ENCODE results near the gene CDADC1.

The CDADC1 gene

GRCh38 chr13:49247643-49248621 is at the start of gene CDADC1:
Gene CDADC1, plus strand, starts transcription at chr13:49247925. Its CDS starts 113 bp downstream, at chr13:49248038.
- peak; percentile 86 for DNase-seq (ENCODE audit: low read depth)

GRCh38 chr13:49206641-49207040 is 41.1 kb upstream of the CDADC1 start:
- no peak for DNase-seq (ENCODE audit: low read depth)

GRCh38 chr13:49208619-49209018 is 39.1 kb upstream of the CDADC1 start:
- no peak for DNase-seq (ENCODE audit: low read depth)

GRCh38 chr13:49210114-49210513 is 37.6 kb upstream of the CDADC1 start:
- DNase-seq (ENCODE audit: low read depth) = no peak

GRCh38 chr13:49210669-49211068 is 37.1 kb upstream of the CDADC1 start:
- no peak for DNase-seq (ENCODE audit: low read depth)

GRCh38 chr13:49213539-49213938 is 34.2 kb upstream of the CDADC1 start:
- DNase-seq (ENCODE audit: low read depth) = no peak

GRCh38 chr13:49213997-49214916 is 33.5 kb upstream of the CDADC1 start:
- no peak for DNase-seq (ENCODE audit: low read depth)

- no peak for DNase-seq (ENCODE audit: low read depth)
These were observed 32.8 kb upstream of the CDADC1 start for GRCh38 chr13:49214917-49215376.

GRCh38 chr13:49216334-49216733 is 31.4 kb upstream of the CDADC1 start:
- no peak for DNase-seq (ENCODE audit: low read depth)

GRCh38 chr13:49217962-49218492 is 29.7 kb upstream of the CDADC1 start:
- DNase-seq (ENCODE audit: low read depth) = no peak

- DNase-seq (ENCODE audit: low read depth) = no peak
These were observed 29.2 kb upstream of the CDADC1 start for GRCh38 chr13:49218493-49219051.

- DNase-seq (ENCODE audit: low read depth) = no peak
These were observed 28.1 kb upstream of the CDADC1 start for GRCh38 chr13:49219647-49220035.

GRCh38 chr13:49220036-49220855 is 27.5 kb upstream of the CDADC1 start, which contains the start of gene MLNR:
Gene MLNR, plus strand, starts transcription at chr13:49220338. Its CDS starts 0 bp downstream, at chr13:49220338.
- no peak for DNase-seq (ENCODE audit: low read depth)

- no peak for DNase-seq (ENCODE audit: low read depth)
These were observed 26.7 kb upstream of the CDADC1 start for GRCh38 chr13:49220856-49221589.

- DNase-seq (ENCODE audit: low read depth) = no peak
These were observed 26.1 kb upstream of the CDADC1 start for GRCh38 chr13:49221590-49221965.

GRCh38 chr13:49225223-49226042 is 22.3 kb upstream of the CDADC1 start:
- DNase-seq (ENCODE audit: low read depth) = no peak

- no peak for DNase-seq (ENCODE audit: low read depth)
These were observed 21.1 kb upstream of the CDADC1 start for GRCh38 chr13:49226613-49227012.

- no peak for DNase-seq (ENCODE audit: low read depth)
These were observed 13.0 kb upstream of the CDADC1 start for GRCh38 chr13:49234741-49235140.

- DNase-seq (ENCODE audit: low read depth) = no peak
These were observed 11.8 kb upstream of the CDADC1 start for GRCh38 chr13:49235856-49236431.

All from stimulated activated CD8-positive, alpha-beta memory T cell treated with anti-CD3 and anti-CD28 coated beads, Interleukin-7, amount 100 ng/mL, for 24 hours (primary cell).